ENCODE measurements around the gene TOX2. TPM values are rescaled to one million over a fixed set of nuclear protein-coding genes. Genes with fewer than 3 reads are reported as not detected.

The TOX2 gene
- total RNA-seq, 1 donor from 2014 or later: 24.3 TPM

DNA sequence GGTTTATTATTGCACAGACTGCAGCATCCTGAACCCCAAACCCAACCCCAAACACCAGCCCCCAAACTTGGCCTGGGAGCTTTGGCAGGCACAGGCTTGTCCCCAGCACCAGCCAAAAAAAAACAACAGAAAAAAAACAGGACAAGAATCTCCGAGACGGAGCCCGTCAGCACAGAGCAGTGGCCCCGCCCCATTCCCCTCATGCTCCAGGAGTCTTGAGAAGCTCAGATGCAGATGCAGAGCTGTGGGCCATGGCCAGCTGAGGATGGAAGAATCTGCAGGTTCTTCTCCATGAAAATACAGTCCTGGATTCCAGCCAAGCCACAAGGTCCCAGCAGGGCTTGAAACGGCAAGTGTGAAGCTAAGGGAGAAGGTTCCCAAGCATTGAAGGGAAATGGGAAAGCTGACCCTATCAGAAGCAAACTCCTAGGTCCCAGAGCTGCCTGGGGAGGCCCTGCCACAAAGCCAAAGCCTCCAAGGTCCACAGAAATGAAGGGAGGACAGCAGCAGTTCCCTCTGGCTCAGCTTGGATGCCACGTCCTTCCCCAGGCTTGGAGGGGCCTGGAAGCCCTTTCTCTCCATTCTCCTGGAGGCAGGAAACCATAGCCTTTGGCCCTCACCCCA lies 197.2 kb downstream of the TOX2 start:
- Histone ChIP-seq H3K36me3 (no peaks in the 10 kb centered on the region), H3K27ac (no peak overlapping the region), H3K4me1 (no peaks in the 10 kb centered on the region), H3K4me3 (no peak overlapping the region), H3K27me3 (peaks cover 11% of the 10 kb centered on the region), H3K9me3 (no peaks in the 10 kb centered on the region)
- TF ChIP-seq, protein P1, sequence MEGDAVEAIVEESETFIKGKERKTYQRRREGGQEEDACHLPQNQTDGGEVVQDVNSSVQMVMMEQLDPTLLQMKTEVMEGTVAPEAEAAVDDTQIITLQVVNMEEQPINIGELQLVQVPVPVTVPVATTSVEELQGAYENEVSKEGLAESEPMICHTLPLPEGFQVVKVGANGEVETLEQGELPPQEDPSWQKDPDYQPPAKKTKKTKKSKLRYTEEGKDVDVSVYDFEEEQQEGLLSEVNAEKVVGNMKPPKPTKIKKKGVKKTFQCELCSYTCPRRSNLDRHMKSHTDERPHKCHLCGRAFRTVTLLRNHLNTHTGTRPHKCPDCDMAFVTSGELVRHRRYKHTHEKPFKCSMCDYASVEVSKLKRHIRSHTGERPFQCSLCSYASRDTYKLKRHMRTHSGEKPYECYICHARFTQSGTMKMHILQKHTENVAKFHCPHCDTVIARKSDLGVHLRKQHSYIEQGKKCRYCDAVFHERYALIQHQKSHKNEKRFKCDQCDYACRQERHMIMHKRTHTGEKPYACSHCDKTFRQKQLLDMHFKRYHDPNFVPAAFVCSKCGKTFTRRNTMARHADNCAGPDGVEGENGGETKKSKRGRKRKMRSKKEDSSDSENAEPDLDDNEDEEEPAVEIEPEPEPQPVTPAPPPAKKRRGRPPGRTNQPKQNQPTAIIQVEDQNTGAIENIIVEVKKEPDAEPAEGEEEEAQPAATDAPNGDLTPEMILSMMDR (IDR thresholded peaks at IDR 0.05): no peak
- intact Hi-C loops (cut with DNase I): no loop called here
- no peak for ATAC-seq
- DNase-seq: no peak

DNA sequence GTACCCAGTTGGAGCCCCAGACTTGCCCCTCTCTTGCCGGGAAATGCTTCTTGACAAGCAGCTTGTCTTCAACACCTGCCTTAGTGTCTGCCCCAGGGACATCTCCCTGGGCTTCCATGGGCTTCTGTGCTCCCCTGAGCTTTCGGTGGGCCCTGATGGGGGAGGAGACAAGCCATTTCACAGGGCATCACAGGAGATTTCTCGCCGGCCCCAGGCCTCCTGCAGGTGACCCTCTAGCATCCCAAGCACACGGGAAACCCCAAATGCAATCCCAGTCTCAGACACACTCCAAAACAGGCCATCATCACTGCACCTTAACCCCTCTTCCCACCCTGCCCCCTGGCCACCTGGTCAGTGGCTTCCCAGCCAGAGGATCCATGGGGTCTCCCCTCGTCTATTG lies 197.8 kb downstream of the TOX2 start:
- Histone ChIP-seq H3K4me3 (no peak overlapping the region), H3K27ac (no peak overlapping the region), H3K9me3 (no peaks in the 10 kb centered on the region), H3K27me3 (peaks cover 14% of the 10 kb centered on the region), H3K36me3 (no peaks in the 10 kb centered on the region), H3K4me1 (no peaks in the 10 kb centered on the region)
- TF ChIP-seq, protein P1 (IDR thresholded peaks at IDR 0.05): no peak
- DNase-seq: no peak
- intact Hi-C loops (cut with DNase I): no loop called here
- ATAC-seq: no peak

GRCh38 chr20:44112889-44113617 lies 198.4 kb downstream of the TOX2 start:
- no peaks in the 10 kb centered on the region for H3K4me1 ChIP-seq
- peaks cover 20% of the 10 kb centered on the region for H3K27me3 ChIP-seq
- intact Hi-C loops (cut with DNase I): no loop called here
- H3K9me3 ChIP-seq: no peaks in the 10 kb centered on the region
- ATAC-seq (no peak), DNase-seq (no peak)
- TF ChIP-seq, protein P1 (IDR thresholded peaks at IDR 0.05): no peak
- H3K27ac ChIP-seq: no peak overlapping the region
- no peak overlapping the region for H3K4me3 ChIP-seq
- H3K36me3 ChIP-seq: no peaks in the 10 kb centered on the region

DNA sequence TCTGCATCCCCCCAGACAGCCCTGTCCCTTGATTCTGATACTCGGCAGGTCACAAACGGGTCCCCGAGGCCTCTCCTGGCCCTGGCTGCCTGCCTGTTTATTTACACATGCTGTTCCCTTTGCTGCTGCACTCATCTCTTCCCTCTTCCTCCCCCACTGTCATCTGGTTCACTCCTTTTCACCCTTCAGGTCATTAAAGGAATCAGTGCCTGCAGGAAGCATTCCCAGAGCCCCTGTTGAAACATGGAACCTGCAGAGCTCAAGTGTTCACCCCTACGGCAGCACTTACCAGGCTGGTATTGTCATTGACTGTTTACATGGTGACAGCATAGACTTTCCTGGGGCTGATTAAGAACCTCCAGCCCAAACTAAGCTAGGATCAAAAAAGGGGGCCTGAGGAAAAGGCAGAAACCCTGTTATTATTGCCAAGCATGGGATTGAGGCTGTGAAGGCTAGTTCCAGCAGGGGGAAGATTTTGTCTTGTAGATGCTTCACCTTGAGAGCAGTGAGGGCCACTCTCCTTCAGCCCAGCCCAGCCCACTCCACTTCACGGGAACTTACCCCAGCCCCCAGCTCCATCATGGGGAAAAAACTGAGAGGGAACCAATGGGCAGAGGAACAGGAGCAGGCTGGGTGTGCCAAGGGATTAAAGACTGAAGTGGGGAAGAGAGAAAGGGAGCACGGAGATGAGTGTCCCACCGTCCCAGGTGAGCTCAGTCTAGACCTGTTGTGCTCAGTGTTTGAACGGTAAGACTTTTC lies 199.1 kb downstream of the TOX2 start:
- Histone ChIP-seq H3K27me3 (peaks cover 20% of the 10 kb centered on the region), H3K36me3 (no peaks in the 10 kb centered on the region), H3K27ac (no peak overlapping the region), H3K4me3 (no peak overlapping the region), H3K4me1 (no peaks in the 10 kb centered on the region), H3K9me3 (no peaks in the 10 kb centered on the region)
- no peak for DNase-seq
- intact Hi-C loops (cut with DNase I): no loop called here
- TF ChIP-seq, protein P1 (IDR thresholded peaks at IDR 0.05): no peak
- ATAC-seq: no peak

DNA sequence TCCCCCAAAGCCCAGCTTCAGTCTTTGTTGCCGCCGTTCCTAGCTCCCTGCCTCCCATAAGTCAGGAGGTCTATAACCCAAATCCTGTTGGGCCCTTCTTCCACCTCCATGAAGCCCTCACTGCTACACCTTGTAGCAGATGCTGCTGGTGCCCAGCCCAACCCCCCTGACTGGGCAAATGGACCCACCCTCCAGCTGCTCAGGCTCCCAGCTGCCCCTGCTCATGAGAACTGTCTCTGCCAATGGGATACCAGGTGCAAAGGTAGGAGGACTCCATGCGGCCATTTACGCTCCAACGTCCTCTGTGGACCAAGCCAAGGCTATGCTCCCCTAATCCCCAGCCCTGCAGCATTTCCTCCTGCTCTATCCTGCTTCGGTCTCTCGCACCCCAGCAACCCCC lies 200.5 kb downstream of the TOX2 start:
- no peaks in the 10 kb centered on the region for H3K36me3 ChIP-seq
- intact Hi-C loops (cut with DNase I): loop anchor here (5.0 kb wide), 1 partner anchor 77 kb away; no protein-coding TSS in a partner anchor
- H3K27ac ChIP-seq: no peak overlapping the region
- no peak overlapping the region for H3K4me3 ChIP-seq
- TF ChIP-seq, protein P1 (IDR thresholded peaks at IDR 0.05): no peak
- DNase-seq: no peak
- no peaks in the 10 kb centered on the region for H3K9me3 ChIP-seq
- ATAC-seq: no peak
- peaks cover 20% of the 10 kb centered on the region for H3K27me3 ChIP-seq
- H3K4me1 ChIP-seq: no peaks in the 10 kb centered on the region

Measured in upper lobe of right lung (tissue), 1 donor.